GM23248 (cell line): Measurements from ENCODE around the gene WNT9B.

Source experiments
- EZH2 ChIP-seq: fragments of 200-600 bp; sonication (generic); IDR thresholded peaks from 2 replicates; pipeline ENCODE4 v1.6.1; 2018; ENCODE audit warnings: antibody characterized with exemption, mild to moderate bottlenecking; ENCODE audit not compliant: insufficient read depth, poor library complexity, severe bottlenecking
- EZH2phosphoT487 ChIP-seq: fragments of 200-600 bp; sonication (generic); IDR thresholded peaks from 2 replicates; pipeline ENCODE4 v1.6.1; 2018; ENCODE audit warnings: antibody characterized with exemption, moderate library complexity, mild to moderate bottlenecking, low read depth; ENCODE audit not compliant: insufficient read depth

- TF ChIP-seq EZH2 (no peak), EZH2phosphoT487 (no peak)
Observed at GRCh38 chr17:46878055-46878454, 26.7 kb downstream of the WNT9B start.
